Measurements from ENCODE around the gene KIAA0319L.

Gene KIAA0319L

GRCh38 chr1:35441926-35442579 lies 115.2 kb downstream of the KIAA0319L start:
- no peak for DNase-seq

- no peak for DNase-seq
Observed at GRCh38 chr1:35439626-35440025, 117.6 kb downstream of the KIAA0319L start.

DNA sequence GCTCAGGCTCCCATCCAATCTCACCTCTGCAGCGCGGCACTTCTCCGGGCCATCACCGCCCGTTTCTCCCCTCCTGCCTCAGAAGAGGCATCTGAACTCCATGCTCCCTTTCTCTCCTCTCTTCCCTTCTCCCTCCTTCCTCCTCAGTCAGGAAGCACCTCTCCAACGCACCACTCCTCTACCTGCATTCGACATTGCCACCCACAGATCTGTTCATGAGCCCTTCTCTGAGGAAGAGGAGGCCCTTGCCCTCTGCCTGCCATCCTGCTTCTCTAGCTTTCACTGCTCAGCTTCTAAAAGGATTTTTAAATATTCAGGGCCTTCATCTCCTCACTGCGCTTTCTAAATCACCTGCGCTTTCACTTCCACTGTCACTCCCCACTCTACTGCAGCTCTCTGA lies 120.0 kb downstream of the KIAA0319L start:
- no peak for DNase-seq

- DNase-seq, result no peak
Observed at GRCh38 chr1:35436078-35436477, 121.1 kb downstream of the KIAA0319L start.

DNA sequence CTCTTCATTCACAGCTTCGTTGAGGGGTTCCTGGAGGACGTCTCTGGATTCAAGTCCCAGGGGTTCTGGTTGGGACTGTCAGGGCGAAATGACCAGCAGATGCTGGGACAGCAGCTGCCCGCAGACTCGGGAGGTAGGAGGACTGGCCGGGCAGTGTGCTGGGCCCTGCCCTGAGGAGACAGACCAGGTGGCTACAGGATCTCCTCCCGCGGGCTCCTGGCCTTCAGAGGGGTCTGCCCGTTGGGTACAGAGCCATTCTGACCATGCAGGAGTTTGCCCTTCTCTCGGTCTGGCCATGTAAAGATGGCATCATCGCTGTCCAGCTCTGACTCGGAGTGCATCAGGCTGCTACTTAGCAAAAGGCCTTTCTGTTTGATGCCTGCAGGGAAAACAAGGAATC lies 122.5 kb downstream of the KIAA0319L start:
- DNase-seq, result no peak

DNA sequence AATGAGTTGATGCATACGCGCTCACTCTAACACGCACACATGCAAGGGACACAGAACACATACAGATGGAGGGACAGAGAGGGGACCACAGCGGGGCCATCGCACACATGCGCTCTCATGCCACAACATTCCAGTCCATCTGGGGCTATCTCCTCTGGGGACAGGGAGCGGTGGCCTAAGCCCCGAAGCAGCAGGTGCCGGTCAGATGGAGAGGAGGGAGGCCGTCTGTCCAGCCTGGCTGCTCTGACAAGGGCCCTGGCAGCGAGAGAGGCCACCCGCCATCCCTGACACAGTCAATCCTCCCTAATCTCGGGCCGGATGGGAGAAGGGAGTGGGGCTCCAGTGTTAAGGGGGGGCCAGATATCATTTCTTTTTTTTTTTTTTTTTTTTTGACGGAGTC lies 123.5 kb downstream of the KIAA0319L start:
- DNase-seq, result no peak

GRCh38 chr1:35432231-35432630 lies 125.0 kb downstream of the KIAA0319L start:
- no peak for DNase-seq

DNA sequence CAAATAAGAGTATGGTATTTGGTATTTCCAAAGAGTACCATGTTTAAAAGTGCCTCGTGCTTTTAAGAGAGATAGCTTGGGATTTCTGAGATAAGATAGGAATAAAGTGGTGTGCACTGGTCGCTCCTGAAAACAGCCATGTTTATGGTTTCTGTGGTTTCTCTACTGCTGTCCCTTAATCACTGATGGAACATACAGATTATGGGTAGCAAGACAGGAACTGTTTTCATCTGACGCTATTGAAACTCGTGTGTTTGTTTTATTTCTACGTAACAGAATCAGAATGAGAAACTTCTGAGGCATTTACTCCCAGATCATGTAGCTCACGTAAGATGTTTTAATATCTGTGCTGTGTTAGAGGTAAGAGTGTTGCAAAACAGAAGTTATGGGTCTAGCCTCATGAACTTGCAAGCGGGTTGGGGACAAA lies 126.0 kb downstream of the KIAA0319L start:
- no peak for DNase-seq

- no peak for DNase-seq
Observed at GRCh38 chr1:35430762-35431161, 126.4 kb downstream of the KIAA0319L start.

DNA sequence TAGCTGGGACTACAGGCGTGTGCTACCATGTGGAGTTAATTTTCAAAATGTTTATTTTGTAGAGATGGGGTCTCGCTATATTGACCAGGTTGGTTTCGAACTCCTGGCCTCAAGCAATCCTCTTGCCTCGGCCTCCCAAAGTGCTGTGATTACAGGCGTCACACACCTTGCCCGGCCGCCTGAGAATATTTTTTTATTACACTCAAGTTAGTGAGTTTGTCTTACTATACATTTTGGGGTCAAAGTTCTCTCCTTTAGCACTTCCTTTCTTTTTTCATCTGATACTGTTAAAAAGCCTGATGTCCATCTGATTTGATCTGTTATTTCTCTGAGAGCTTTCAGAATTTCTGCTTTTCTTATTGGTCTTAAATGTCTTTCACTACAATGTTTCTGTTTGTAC lies 128.8 kb downstream of the KIAA0319L start:
- no peak for DNase-seq

- no peak for DNase-seq
Observed at GRCh38 chr1:35426097-35426586, 131.1 kb downstream of the KIAA0319L start.

DNA sequence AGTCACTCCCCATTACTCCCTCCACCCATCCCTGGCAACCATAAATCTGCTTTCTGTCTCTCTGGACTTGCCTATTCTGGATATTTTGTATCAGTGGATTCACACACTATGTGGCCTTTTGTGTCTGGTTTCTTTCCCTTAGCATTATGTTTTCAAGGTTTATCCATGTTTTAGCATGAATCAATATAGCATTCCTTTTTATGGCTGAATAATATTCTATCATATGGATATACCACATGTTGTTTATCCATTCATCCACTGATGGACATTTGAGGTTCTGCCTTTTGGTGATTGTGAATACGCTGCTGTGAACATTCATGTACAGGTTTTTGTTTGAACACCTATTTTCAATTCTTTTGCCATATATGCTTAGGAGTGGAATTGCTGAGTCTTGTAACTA lies 148.3 kb downstream of the KIAA0319L start:
- no peak for DNase-seq

GRCh38 chr1:35407743-35408142 lies 149.5 kb downstream of the KIAA0319L start:
- no peak for DNase-seq

GRCh38 chr1:35406103-35406502 lies 151.1 kb downstream of the KIAA0319L start:
- no peak for DNase-seq

GRCh38 chr1:35401049-35401448 lies 156.2 kb downstream of the KIAA0319L start:
- DNase-seq, result no peak

DNA sequence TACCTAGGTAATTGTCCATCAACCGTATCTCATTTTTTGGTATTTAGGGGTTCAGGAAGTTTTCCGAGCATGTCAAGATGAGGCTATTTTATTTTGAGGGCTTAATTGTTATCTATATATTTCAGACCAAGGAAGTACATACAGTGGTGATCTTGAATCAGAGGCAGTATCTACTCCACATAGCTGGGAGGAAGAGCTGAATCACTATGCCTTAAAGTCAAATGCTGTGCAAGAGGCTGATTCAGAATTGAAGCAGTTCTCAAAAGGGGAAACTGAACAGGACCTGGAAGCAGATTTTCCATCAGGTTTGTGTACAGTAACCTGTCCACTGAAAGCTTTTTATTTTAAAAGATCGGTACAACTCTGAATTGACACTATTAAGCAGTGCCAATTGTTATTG lies 158.5 kb downstream of the KIAA0319L start:
- no peak for DNase-seq

GRCh38 chr1:35394386-35394785 lies 162.8 kb downstream of the KIAA0319L start:
- DNase-seq, result no peak

GRCh38 chr1:35390600-35391494 lies 166.4 kb downstream of the KIAA0319L start:
- DNase-seq, result no peak

GRCh38 chr1:35386959-35387358 lies 170.2 kb downstream of the KIAA0319L start:
- no peak for DNase-seq

DNA sequence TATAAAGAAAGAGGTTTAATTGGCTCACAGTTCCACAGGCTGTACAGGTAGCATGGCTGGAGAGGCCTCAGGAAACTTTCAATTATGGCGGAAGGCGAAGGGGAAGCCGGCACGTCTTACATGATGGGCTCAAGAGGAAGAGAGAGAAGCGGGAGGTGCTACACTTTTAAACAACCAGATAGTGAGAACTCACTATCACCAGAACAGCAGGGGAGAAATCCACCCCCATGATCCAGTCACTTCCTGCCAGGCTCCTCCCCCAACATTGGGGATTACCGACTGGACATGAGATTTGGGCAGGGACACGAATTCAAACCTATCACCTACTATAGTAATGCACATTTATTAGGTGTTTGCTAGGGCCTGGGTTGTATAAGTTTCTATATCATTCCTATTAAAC lies 170.9 kb downstream of the KIAA0319L start:
- no peak for DNase-seq

All from activated effector memory CD4-positive, alpha-beta T cell treated with Interleukin-2 at 50 U/mL for 16 hours (primary cell).